ENCODE results near the gene THSD4.

THSD4 gene

GRCh38 chr15:71603379-71603778 lies 488.1 kb downstream of the THSD4 start:
- DNase-seq = no peak

- no peak for DNase-seq
These were observed 492.1 kb downstream of the THSD4 start for GRCh38 chr15:71607383-71607782.

- no peak for DNase-seq
These were observed 495.7 kb downstream of the THSD4 start for GRCh38 chr15:71610728-71611552.

GRCh38 chr15:71611553-71612396 lies 496.5 kb downstream of the THSD4 start:
- no peak for DNase-seq

GRCh38 chr15:71612397-71612722 lies 497.1 kb downstream of the THSD4 start:
- no peak for DNase-seq

- no peak for DNase-seq
These were observed 497.6 kb downstream of the THSD4 start for GRCh38 chr15:71612869-71613268.

GRCh38 chr15:71623111-71623510 lies 507.8 kb downstream of the THSD4 start:
- no peak for DNase-seq

- DNase-seq = no peak
These were observed 511.4 kb downstream of the THSD4 start for GRCh38 chr15:71626596-71627088.

- no peak for DNase-seq
These were observed 511.9 kb downstream of the THSD4 start for GRCh38 chr15:71627188-71627587.

GRCh38 chr15:71627604-71628003 lies 512.3 kb downstream of the THSD4 start:
- no peak for DNase-seq

GRCh38 chr15:71628988-71629770 lies 513.9 kb downstream of the THSD4 start:
- DNase-seq = no peak

GRCh38 chr15:71629781-71630474 lies 514.7 kb downstream of the THSD4 start:
- DNase-seq = no peak

- no peak for DNase-seq
These were observed 515.2 kb downstream of the THSD4 start for GRCh38 chr15:71630475-71630809.

- DNase-seq = no peak
These were observed 517.4 kb downstream of the THSD4 start for GRCh38 chr15:71632576-71633195.

GRCh38 chr15:71634820-71635560 lies 519.7 kb downstream of the THSD4 start:
- peak; percentile 34 for DNase-seq

GRCh38 chr15:71635735-71636134 lies 520.5 kb downstream of the THSD4 start:
- DNase-seq = no peak

- DNase-seq = no peak
These were observed 523.6 kb downstream of the THSD4 start for GRCh38 chr15:71638876-71639275.

- no peak for DNase-seq
These were observed 524.2 kb downstream of the THSD4 start for GRCh38 chr15:71639471-71639870.

- DNase-seq = no peak
These were observed 528.6 kb downstream of the THSD4 start for GRCh38 chr15:71643918-71644317.

GRCh38 chr15:71646767-71647486 lies 531.7 kb downstream of the THSD4 start:
- no peak for DNase-seq

- DNase-seq = no peak
These were observed 532.2 kb downstream of the THSD4 start for GRCh38 chr15:71647487-71647808.
